ENCODE results near the gene STK4.

- TF ChIP-seq IRF1 (CRISPR knock-in tag; IDR thresholded peaks at IDR 0.05) (no peak), CTCF (IDR thresholded peaks at IDR 0.05) (no peak), MAX (CRISPR knock-in tag; IDR thresholded peaks at IDR 0.05) (no peak), FOXP1 (CRISPR knock-in tag; IDR thresholded peaks at IDR 0.05; ENCODE audit: borderline replicate concordance) (no peak), FOXJ3 (CRISPR knock-in tag; IDR thresholded peaks at IDR 0.05; ENCODE audit: borderline replicate concordance) (no peak), ATF2 (CRISPR knock-in tag; IDR thresholded peaks at IDR 0.05; ENCODE audit: borderline replicate concordance, low read depth) (no peak), ATF1 (CRISPR knock-in tag; IDR thresholded peaks at IDR 0.05) (no peak), CREB1 (CRISPR knock-in tag; IDR thresholded peaks at IDR 0.05) (no peak), USF2 (CRISPR knock-in tag; IDR thresholded peaks at IDR 0.05) (no peak), ZNF532 (CRISPR knock-in tag; IDR thresholded peaks at IDR 0.05; ENCODE audit: borderline replicate concordance) (no peak)
Observed at GRCh38 chr20:45087814-45088213, 121.5 kb downstream of the STK4 start.
